Measurements from ENCODE around the gene PTPRN2. TPM values are rescaled to one million over a fixed set of nuclear protein-coding genes. Genes with fewer than 3 reads are reported as not detected.

Gene PTPRN2
- total RNA-seq, 1 donor = 0.09 TPM

DNA sequence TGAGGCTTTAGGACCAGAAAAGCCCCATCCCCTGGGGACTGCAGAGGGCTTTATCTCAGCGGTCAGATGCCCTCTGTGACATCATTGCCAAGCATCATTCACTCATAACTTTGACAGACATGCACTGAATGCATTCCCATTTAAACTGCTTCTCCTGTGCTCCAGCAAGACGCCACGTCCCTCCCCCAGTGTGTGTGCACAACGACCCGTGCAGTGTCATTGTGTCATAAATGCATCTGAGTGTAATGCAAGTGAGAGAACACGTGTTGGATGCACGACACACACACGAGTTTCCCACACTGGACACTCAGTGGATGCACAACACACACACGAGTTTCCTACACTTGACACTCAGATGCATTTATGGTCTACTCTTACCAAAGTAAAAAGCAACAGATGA lies 337.9 kb downstream of the PTPRN2 start:
- H3K4me3 ChIP-seq (ENCODE audit: low read depth, low read length) = no peak overlapping the region
- TF ChIP-seq, protein P1, sequence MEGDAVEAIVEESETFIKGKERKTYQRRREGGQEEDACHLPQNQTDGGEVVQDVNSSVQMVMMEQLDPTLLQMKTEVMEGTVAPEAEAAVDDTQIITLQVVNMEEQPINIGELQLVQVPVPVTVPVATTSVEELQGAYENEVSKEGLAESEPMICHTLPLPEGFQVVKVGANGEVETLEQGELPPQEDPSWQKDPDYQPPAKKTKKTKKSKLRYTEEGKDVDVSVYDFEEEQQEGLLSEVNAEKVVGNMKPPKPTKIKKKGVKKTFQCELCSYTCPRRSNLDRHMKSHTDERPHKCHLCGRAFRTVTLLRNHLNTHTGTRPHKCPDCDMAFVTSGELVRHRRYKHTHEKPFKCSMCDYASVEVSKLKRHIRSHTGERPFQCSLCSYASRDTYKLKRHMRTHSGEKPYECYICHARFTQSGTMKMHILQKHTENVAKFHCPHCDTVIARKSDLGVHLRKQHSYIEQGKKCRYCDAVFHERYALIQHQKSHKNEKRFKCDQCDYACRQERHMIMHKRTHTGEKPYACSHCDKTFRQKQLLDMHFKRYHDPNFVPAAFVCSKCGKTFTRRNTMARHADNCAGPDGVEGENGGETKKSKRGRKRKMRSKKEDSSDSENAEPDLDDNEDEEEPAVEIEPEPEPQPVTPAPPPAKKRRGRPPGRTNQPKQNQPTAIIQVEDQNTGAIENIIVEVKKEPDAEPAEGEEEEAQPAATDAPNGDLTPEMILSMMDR (IDR thresholded peaks at IDR 0.05; ENCODE audit: insufficient read depth, low read length) = no peak
- no peak for DNase-seq (ENCODE audit: low read depth)

DNA sequence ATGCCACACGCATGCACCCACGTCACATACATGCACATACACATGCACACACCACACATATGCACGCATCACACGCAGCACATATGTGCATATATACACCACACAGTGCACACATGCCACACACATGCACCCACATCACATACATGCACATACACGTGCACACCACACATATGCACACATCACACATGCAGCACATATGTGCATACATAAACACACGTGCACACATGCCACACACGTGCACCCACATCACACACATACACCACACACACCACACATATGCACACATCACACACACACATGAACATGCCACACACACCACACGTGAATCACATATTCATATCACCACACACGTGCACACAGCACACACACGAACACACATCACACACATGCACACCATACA lies 338.8 kb downstream of the PTPRN2 start:
- TF ChIP-seq, protein P1 (IDR thresholded peaks at IDR 0.05; ENCODE audit: insufficient read depth, low read length) = no peak
- no peak overlapping the region for H3K4me3 ChIP-seq (ENCODE audit: low read depth, low read length)
- no peak for DNase-seq (ENCODE audit: low read depth)

DNA sequence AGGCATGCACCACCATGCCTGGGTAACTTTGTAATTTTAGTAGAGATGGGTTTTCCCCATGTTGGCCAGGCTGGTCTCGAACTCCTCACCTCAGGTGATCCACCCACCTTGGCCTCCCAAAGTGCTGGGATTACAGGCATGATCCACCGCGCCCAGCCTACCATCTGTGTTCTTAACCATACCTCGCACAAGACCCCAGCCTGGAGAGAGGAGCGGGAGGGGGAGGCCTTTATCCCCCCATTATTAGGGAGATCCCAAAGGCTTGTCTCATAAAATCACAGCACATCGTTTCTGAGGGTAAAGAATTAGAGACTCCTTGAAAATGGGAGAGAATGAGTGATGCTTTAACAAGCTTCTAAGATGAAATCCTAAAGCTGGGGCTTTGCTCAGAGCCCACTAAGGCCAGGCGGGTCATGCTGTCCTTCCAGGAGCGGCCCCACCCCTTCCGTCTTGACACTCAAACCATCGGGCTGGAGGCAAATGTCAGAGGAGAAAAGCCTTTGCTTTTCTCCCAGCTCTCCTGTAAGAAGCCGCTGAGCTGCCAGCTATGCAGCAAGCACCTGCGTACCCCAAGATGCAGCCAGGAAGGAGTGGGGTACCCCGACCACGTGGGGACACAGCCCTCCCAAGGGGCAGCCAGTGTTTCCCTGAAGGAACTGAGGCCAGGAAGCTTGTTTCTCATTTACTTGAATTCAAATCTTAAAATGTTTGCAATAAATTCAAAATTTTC lies 339.7 kb downstream of the PTPRN2 start:
- TF ChIP-seq, protein P1 (IDR thresholded peaks at IDR 0.05; ENCODE audit: insufficient read depth, low read length) = no peak
- no peak overlapping the region for H3K4me3 ChIP-seq (ENCODE audit: low read depth, low read length)
- no peak for DNase-seq (ENCODE audit: low read depth)

- no peak overlapping the region for H3K4me3 ChIP-seq (ENCODE audit: low read depth, low read length)
- TF ChIP-seq, protein P1 (IDR thresholded peaks at IDR 0.05; ENCODE audit: insufficient read depth, low read length) = no peak
- no peak for DNase-seq (ENCODE audit: low read depth)
Observed at GRCh38 chr7:158246960-158247673, 340.5 kb downstream of the PTPRN2 start.

DNA sequence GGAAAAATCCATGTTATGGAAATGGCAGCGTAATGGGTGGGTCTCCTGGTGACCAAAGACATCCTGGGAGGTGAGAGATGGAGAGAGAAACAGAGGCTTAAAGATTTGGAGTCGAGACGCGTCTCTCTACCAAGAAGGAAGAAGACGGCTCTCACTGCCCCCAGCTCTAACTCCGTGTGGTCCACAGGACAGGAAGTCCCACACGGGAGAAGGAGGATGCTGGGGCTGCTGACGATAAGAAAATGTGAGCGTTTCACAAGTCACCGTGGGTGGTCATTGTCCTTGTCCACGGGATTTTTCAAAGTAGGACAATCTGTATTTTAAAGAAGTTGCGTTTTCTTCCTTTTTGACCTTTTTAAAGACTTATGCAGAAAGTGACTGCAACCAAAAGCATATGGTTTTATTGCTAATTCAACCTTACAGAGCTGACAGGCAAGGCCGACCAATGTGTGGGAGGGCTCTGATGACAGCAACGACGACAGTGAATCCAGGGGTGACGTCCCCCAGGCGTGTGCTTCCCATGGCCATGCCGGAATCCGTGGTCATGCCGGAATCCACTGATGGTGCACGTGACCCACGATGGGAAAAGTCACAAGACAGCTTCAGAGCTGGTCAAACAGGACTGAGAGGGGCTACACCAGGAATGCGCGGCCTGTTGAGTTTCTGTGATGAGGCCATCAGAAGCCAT lies 341.2 kb downstream of the PTPRN2 start:
- TF ChIP-seq, protein P1 (IDR thresholded peaks at IDR 0.05; ENCODE audit: insufficient read depth, low read length) = no peak
- no peak for DNase-seq (ENCODE audit: low read depth)
- no peak overlapping the region for H3K4me3 ChIP-seq (ENCODE audit: low read depth, low read length)

- DNase-seq (ENCODE audit: low read depth) = no peak
- H3K4me3 ChIP-seq (ENCODE audit: low read depth, low read length) = no peak overlapping the region
- TF ChIP-seq, protein P1 (IDR thresholded peaks at IDR 0.05; ENCODE audit: insufficient read depth, low read length) = no peak
Observed at GRCh38 chr7:158245724-158246041, 341.9 kb downstream of the PTPRN2 start.

All from fibroblast of the aortic adventitia (primary cell).